GM12878 (cell line): ENCODE measurements around the gene TBC1D12. TPM values are rescaled to one million over a fixed set of nuclear protein-coding genes. Genes with fewer than 3 reads are reported as not detected.

Experiments used
- ATAC-seq: fragments of 200-7000 bp; cut with Tn5 transposase; 3 replicates; pipeline ENCODE4 v1.9.1; 2020; ENCODE audit warnings: mild to moderate bottlenecking, moderate library complexity
- Bru-seq: library from RNA; stranded (reverse); fragments of 400-500 nt; gene quantifications from one replicate; lab custom pipeline; 2021; lab: Mats Ljungman, UMichigan
- BruChase-seq, 2 experiments: library from RNA; stranded (reverse); fragments of 400-500 nt; gene quantifications; one replicate each; lab custom pipeline; 2021; lab: Mats Ljungman, UMichigan
- BruUV-seq: library from RNA; stranded (reverse); fragments of 400-500 nt; replicated peaks from 2 replicates; lab custom pipeline; 2021; lab: Mats Ljungman, UMichigan
- CTCF ChIA-PET: fragments of 300-600 bp; sonication (Branson Sonifier 250); formaldehyde crosslinking; extraction: SDS; loops from one replicate; lab custom pipeline; 2021; ENCODE audit warnings: inconsistent platforms; lab: Yijun Ruan, JAX
- POLR2A ChIA-PET: fragments of 350-600 bp; formaldehyde crosslinking; extraction: SDS; loops from one replicate; lab custom pipeline; 2021; ENCODE audit warnings: inconsistent platforms; lab: Charles Lee
- RAD21 ChIA-PET: fragments of 300-600 bp; sonication (Branson Sonifier 250); formaldehyde crosslinking; loops from one replicate; lab custom pipeline; 2023; ENCODE audit warnings: antibody characterized with exemption; ENCODE audit not compliant: unreplicated experiment; lab: Charles Lee
- SMC1A ChIA-PET: fragments of 300-600 bp; sonication (Branson Sonifier 250); formaldehyde crosslinking; loops from one replicate; lab custom pipeline; 2023; ENCODE audit not compliant: unreplicated experiment, uncharacterized antibody; lab: Charles Lee
- DNase-seq: peaks from one replicate; pipeline ENCODE4 v3.0.0-alpha.2; 2011; ENCODE audit warnings: low read depth, low spot score
- FAIRE-seq: peaks from 3 replicates; lab custom pipeline; 2011; peaks lifted over from hg19 to GRCh38; lab: Jason Lieb, UNC
- H2AFZ ChIP-seq: 2 replicates; pipeline ENCODE4 v1.6.0; 2011; ENCODE audit warnings: low read depth, low read length, control low read depth; ENCODE audit not compliant: control insufficient read depth
- H3K27ac ChIP-seq: 2 replicates; pipeline ENCODE4 v1.5.1; 2011; ENCODE audit warnings: control low read depth; ENCODE audit not compliant: control insufficient read depth, insufficient read depth
- H3K27me3 ChIP-seq, 2 experiments: replicated peaks in 1 of 2; 2 replicates each; pipeline versions ENCODE4 v1.6.0 to v1.6.1; 2011; ENCODE audit warnings: low read length in 1 of 2; ENCODE audit not compliant: control insufficient read depth in 2 of 2, insufficient read depth in 2 of 2
- H3K36me3 ChIP-seq, 2 experiments: 2 replicates each; pipeline ENCODE4 v1.5.1; 2011; ENCODE audit warnings: low read length in 1 of 2; ENCODE audit not compliant: control insufficient read depth in 2 of 2, insufficient read depth in 2 of 2
- H3K4me1 ChIP-seq: 2 replicates; pipeline ENCODE4 v1.6.1; 2011; ENCODE audit warnings: mild to moderate bottlenecking, low read length, moderate library complexity, mixed read lengths; ENCODE audit not compliant: control insufficient read depth, insufficient read depth
- H3K4me2 ChIP-seq: 2 replicates; pipeline ENCODE4 v1.6.0; 2011; ENCODE audit warnings: control low read depth; ENCODE audit not compliant: control insufficient read depth, insufficient read depth
- H3K4me3 ChIP-seq: fragments of 200-600 bp; sonication (generic); 2 replicates; pipeline ENCODE4 v1.5.1; 2016
- H3K79me2 ChIP-seq: 2 replicates; pipeline ENCODE4 v1.6.0; 2011; ENCODE audit warnings: low read length; ENCODE audit not compliant: control insufficient read depth, insufficient read depth
- H3K9ac ChIP-seq: 2 replicates; pipeline ENCODE4 v1.8.0; 2011; ENCODE audit warnings: low read length, control low read depth, mixed read lengths; ENCODE audit not compliant: control insufficient read depth, insufficient read depth
- H3K9me3 ChIP-seq: replicated peaks from 3 replicates; pipeline ENCODE4 v1.5.1; 2011; ENCODE audit warnings: mild to moderate bottlenecking, low read length; ENCODE audit not compliant: control insufficient read depth, insufficient read depth
- H4K20me1 ChIP-seq: 2 replicates; pipeline ENCODE4 v1.6.0; 2011; ENCODE audit not compliant: control insufficient read depth, insufficient read depth
- ATF7 ChIP-seq: fragments of 450-650 bp; IDR thresholded peaks from 2 replicates; pipeline ENCODE4 v1.6.1; 2016; ENCODE audit warnings: low read depth, mild to moderate bottlenecking
- CHD1 ChIP-seq: IDR thresholded peaks from 2 replicates; pipeline ENCODE4 v1.6.1; 2012; ENCODE audit warnings: low read depth, low read length, improper control_type of control experiment
- FOXM1 ChIP-seq: IDR thresholded peaks from 2 replicates; pipeline ENCODE4 v1.6.1; 2012; ENCODE audit warnings: low read depth, mild to moderate bottlenecking, inconsistent platforms, low read length, moderate library complexity
- IKZF2 ChIP-seq, 2 experiments: fragments of 450-650 bp; IDR thresholded peaks; 2 replicates each; pipeline ENCODE4 v1.6.1; 2017; ENCODE audit warnings: mild to moderate bottlenecking in 2 of 2, moderate library complexity in 2 of 2
- NBN ChIP-seq: fragments of 450-650 bp; IDR thresholded peaks from 2 replicates; pipeline ENCODE4 v1.6.1; 2016
- NFXL1 ChIP-seq: fragments of 450-650 bp; IDR thresholded peaks from 2 replicates; pipeline ENCODE4 v1.6.1; 2017; ENCODE audit warnings: antibody characterized with exemption, mild to moderate bottlenecking, borderline replicate concordance
- PAX5 ChIP-seq: IDR thresholded peaks from 2 replicates; pipeline ENCODE4 v1.6.1; 2011; ENCODE audit warnings: low read depth, low read length, borderline replicate concordance
- POLR2A ChIP-seq: IDR thresholded peaks from 2 replicates; pipeline ENCODE4 v1.6.1; 2011; ENCODE audit warnings: low read depth, mild to moderate bottlenecking, low read length
- POLR2AphosphoS2 ChIP-seq: IDR thresholded peaks from 2 replicates; pipeline ENCODE4 v1.6.1; 2011; ENCODE audit warnings: low read depth, mild to moderate bottlenecking, low read length, improper control_type of control experiment, moderate library complexity
- POLR2AphosphoS5 ChIP-seq: IDR thresholded peaks from 2 replicates; pipeline ENCODE4 v1.6.1; 2011; ENCODE audit warnings: mild to moderate bottlenecking, low read length, inconsistent platforms
- RCOR1 ChIP-seq: conservative IDR thresholded peaks from 2 replicates; pipeline ENCODE4 v1.6.1; 2012; ENCODE audit warnings: low read depth, low read length, improper control_type of control experiment
- SRF ChIP-seq, 2 experiments: IDR thresholded peaks; 2 replicates each; pipeline ENCODE4 v1.6.1; 2011; ENCODE audit warnings: low read depth in 2 of 2, low read length in 2 of 2, mild to moderate bottlenecking in 1 of 2, moderate library complexity in 1 of 2
- STAT1 ChIP-seq: fragments of 450-650 bp; conservative IDR thresholded peaks from 2 replicates; pipeline ENCODE4 v1.6.1; 2014; ENCODE audit warnings: antibody characterized with exemption, mild to moderate bottlenecking
- WGBS: methylation state at CpG from one replicate; pipeline ENCODE4 v1.1.6; 2016; ENCODE audit warnings: low lambda C conversion rate; ENCODE audit not compliant: insufficient replicate concordance, insufficient coverage; ENCODE audit errors: missing lambda C conversion rate; 5-methylcytosine and 5-hydroxymethylcytosine counted together
- in situ Hi-C: fragments of 300-500 bp; cut with MboI; formaldehyde crosslinking; loops from 9 replicates; pipeline ENCODE4 v1.14.3; 2018; ENCODE audit warnings: mixed read lengths
- intact Hi-C: fragments of 100-400 bp; cut with micrococcal nuclease; formaldehyde crosslinking; loops from one replicate; pipeline ENCODE4 v1.14.2; 2022; ENCODE audit not compliant: unreplicated experiment
- long read RNA-seq, 2 experiments: library from polyadenylated mRNA; unstranded; transcript quantifications; one replicate each; pipeline ENCODE4 v2.0.0, GENCODE V29; 2019 to 2020
- polyA minus RNA-seq, 3 experiments: library from RNA; depleted of rRNA, polyadenylated mRNA; stranded (reverse); fragments of >200 nt; gene quantifications; 2 replicates each; pipeline ENCODE4 v1.2.3, GENCODE V29; 2011
- polyA plus RNA-seq, 11 experiments: library from polyadenylated mRNA; depleted of rRNA in 4 of 11; unstranded in 6 of 11; stranded (reverse) in 5 of 11; fragments of >200 nt; fragmentation: Nextera tagmentation in 4 of 11; fragmentation: Illumina TruSeq in 1 of 11; extraction: Ambion mirVana in 4 of 11; extraction: Trizol in 1 of 11; gene quantifications; 1 replicate in 1 of 11; 2 replicates in 10 of 11; pipeline versions ENCODE4 v1.2.1 to v1.2.3, GENCODE V29; 2011 to 2016; ENCODE audit warnings: inconsistent platforms in 2 of 11, missing spikeins in 2 of 11, low read depth in 1 of 11
- total RNA-seq, 4 experiments: library from RNA; depleted of rRNA in 3 of 4; stranded (reverse); fragments of >200 nt in 3 of 4; fragmentation: Illumina TruSeq in 1 of 4; extraction: Trizol in 1 of 4; gene quantifications; 2 replicates each; pipeline versions ENCODE4 v1.2.1 to v1.2.3, GENCODE V29; 2013 to 2021
- TF ChIP-seq, protein P1 (sequence below): IDR thresholded peaks from 2 replicates; pipeline ENCODE4 v1.6.1; 2012; ENCODE audit warnings: low read depth, low read length, improper control_type of control experiment
- TF ChIP-seq, protein P2 (sequence below): fragments of 450-650 bp; IDR thresholded peaks from 2 replicates; pipeline ENCODE4 v1.6.1; 2017; ENCODE audit warnings: borderline replicate concordance
- TF ChIP-seq, protein P3 (sequence below): fragments of 450-650 bp; IDR thresholded peaks from 2 replicates; pipeline ENCODE4 v1.6.1; 2016; ENCODE audit warnings: mild to moderate bottlenecking

TBC1D12 gene
- 30.1 and 31.6 TPM in 2 replicates for total RNA-seq (2013; cell fraction: nucleolus; rRNA removed)
- total RNA-seq (2014; rRNA removed) = 5.5 and 7.6 TPM in 2 replicates
- 5.5 and 6.2 TPM in 2 replicates for total RNA-seq (2014; rRNA removed; fragmentation: Illumina TruSeq; extraction: Trizol)
- total RNA-seq (2021) = 4.8 and 5.3 TPM in 2 replicates
- polyA plus RNA-seq (2011; ENCODE audit: low read depth) = 1.4 TPM
- 7.5 and 11.9 TPM in 2 replicates for polyA plus RNA-seq (2011; rRNA removed)
- polyA plus RNA-seq (2011; cell fraction: cytosol; rRNA removed) = 2.1 and 2.2 TPM in 2 replicates
- polyA plus RNA-seq (2011; cell fraction: nucleus; rRNA removed) = 4.6 and 5.6 TPM in 2 replicates
- polyA plus RNA-seq (2012) = 4.1 and 5.2 TPM in 2 replicates
- polyA plus RNA-seq (2014; fragmentation: Illumina TruSeq; extraction: Trizol) = 4.1 and 4.8 TPM in 2 replicates
- 1 to 10 TPM; 3.3 TPM for polyA plus RNA-seq (2014; fragmentation: Nextera tagmentation; extraction: Ambion mirVana)
- polyA plus RNA-seq (2014; rRNA removed) = 2.6 and 4.4 TPM in 2 replicates
- 1 to 10 TPM; 2.9 to 3.5 TPM for polyA plus RNA-seq (2016; fragmentation: Nextera tagmentation; extraction: Ambion mirVana)
- polyA minus RNA-seq (2011; rRNA and poly(A)+ RNA removed) = 4.1 and 5.0 TPM in 2 replicates
- polyA minus RNA-seq (2011; cell fraction: cytosol; rRNA and poly(A)+ RNA removed) = 1.3 and 2.5 TPM in 2 replicates
- 3.3 and 6.5 TPM in 2 replicates for polyA minus RNA-seq (2011; cell fraction: nucleus; rRNA and poly(A)+ RNA removed)
- percentile 74 among the genes with signal in this experiment for Bru-seq, nascent RNA
- percentile 69 among the genes with signal in this experiment for BruChase-seq, experiment 1, labeled RNA remaining after a 6-hour chase
- BruChase-seq, experiment 2, labeled RNA remaining after a 2-hour chase = percentile 71 among the genes with signal in this experiment
- long read RNA-seq, experiment 1, full-length matches to known transcripts = 2 of 3 reads
- long read RNA-seq, experiment 1, partial matches to known transcripts = 1 of 3 reads
- long read RNA-seq, experiment 1, other reads (novel, unspliced or antisense) = 0 of 3 reads
- long read RNA-seq, experiment 2, partial matches to known transcripts = 2 of 2 reads
- long read RNA-seq, experiment 2, other reads (novel, unspliced or antisense) = 0 of 2 reads

DNA sequence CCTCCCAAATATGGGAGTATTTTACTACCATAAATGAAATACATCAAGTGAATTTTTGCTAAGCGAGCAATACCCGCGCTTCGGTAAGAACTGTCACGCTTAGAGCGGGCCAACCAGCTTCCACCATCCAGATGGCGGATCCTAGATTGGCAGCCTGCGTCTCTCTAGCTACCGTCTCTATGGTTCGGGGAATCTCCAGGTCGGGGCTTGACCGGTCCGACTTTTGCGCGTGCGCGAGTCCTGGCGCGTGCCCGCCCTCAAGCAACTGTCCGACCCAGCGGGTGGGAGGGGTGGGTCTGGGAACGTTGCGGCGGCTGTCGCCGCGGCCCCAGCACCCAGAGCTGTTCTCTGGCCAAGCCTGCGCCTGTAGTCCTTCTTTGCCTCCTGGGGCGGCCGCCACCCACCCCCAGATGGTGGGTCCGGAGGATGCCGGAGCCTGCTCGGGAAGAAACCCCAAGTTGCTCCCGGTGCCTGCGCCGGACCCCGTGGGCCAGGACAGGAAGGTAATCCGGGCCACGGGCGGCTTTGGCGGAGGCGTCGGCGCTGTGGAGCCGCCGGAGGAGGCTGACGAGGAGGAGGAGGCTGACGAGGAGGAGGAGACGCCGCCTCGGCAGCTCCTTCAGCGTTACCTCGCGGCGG lies at the start of gene TBC1D12:
Gene TBC1D12, plus strand, starts transcription at position 338 of the 639 bp plus-strand sequence. Its CDS starts 73 bp downstream, at position 411.
- no TSS peak for BruUV-seq
- Histone ChIP-seq H3K4me2 (peak within 1 kb of the TSS; percentile 90), H2AFZ (peak within 1 kb of the TSS; percentile 98), H3K9me3 (no peaks in the 10 kb centered on the region), H3K4me3 (peak within 1 kb of the TSS; percentile 83), H3K27ac (peak within 1 kb of the TSS; percentile 68), H4K20me1 (no peaks in the 10 kb centered on the region), H3K9ac (peak within 1 kb of the TSS; percentile 68), H3K79me2 (peaks cover 18% of the 10 kb centered on the region), H3K27me3 (no peaks in the 10 kb centered on the region), H3K36me3 (no peaks in the 10 kb centered on the region), H3K4me1 (no peaks in the 10 kb centered on the region)
- under 1% methylated on average over 53 of the region's 56 CpGs for WGBS
- CTCF ChIA-PET = interaction anchor here (1.2 to 2.7 kb wide), 6 partner anchors 10 to 53 kb away, joined by 3 to 13 read pairs (median 6); partner anchors contain the start of gene NOC3L
- peak; percentile 89 for FAIRE-seq
- peak; percentile 81 for ATAC-seq
- SMC1A ChIA-PET = interaction anchor here (0.6 to 2.8 kb wide), 10 partner anchors 13 to 75 kb away, joined by 3 to 12 read pairs (median 3); partner anchors contain the start of gene NOC3L
- POLR2A ChIA-PET = interaction anchor here (0.7 to 2.7 kb wide), 5 partner anchors 10 to 700 kb away, joined by 3 to 16 read pairs (median 5); partner anchors contain the start of genes FRA10AC1 and NOC3L
- in situ Hi-C loops (no loop called here), intact Hi-C loops (loop anchor here (1.0 to 5.0 kb wide), 2 partner anchors 40 to 145 kb away; partner anchors contain the start of genes HELLS and NOC3L)
- peak; percentile 79 for DNase-seq
- RAD21 ChIA-PET = interaction anchor here (0.7 to 1.4 kb wide), 4 partner anchors 41 to 44 kb away, joined by 3 to 9 read pairs (median 6); partner anchors contain the start of gene NOC3L
- TF ChIP-seq IKZF2 (IDR thresholded peaks at IDR 0.05) = peak; percentile 26 to 37; a peak in 2 of 4 replicates
- 0 out of 2 replicates have a peak, but pooled peaks have one; percentile 71 for TF ChIP-seq RCOR1
- TF ChIP-seq, protein P1, sequence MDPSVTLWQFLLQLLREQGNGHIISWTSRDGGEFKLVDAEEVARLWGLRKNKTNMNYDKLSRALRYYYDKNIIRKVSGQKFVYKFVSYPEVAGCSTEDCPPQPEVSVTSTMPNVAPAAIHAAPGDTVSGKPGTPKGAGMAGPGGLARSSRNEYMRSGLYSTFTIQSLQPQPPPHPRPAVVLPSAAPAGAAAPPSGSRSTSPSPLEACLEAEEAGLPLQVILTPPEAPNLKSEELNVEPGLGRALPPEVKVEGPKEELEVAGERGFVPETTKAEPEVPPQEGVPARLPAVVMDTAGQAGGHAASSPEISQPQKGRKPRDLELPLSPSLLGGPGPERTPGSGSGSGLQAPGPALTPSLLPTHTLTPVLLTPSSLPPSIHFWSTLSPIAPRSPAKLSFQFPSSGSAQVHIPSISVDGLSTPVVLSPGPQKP = 0 out of 2 replicates have a peak, but pooled peaks have one; percentile 34
- TF ChIP-seq, protein P2, sequence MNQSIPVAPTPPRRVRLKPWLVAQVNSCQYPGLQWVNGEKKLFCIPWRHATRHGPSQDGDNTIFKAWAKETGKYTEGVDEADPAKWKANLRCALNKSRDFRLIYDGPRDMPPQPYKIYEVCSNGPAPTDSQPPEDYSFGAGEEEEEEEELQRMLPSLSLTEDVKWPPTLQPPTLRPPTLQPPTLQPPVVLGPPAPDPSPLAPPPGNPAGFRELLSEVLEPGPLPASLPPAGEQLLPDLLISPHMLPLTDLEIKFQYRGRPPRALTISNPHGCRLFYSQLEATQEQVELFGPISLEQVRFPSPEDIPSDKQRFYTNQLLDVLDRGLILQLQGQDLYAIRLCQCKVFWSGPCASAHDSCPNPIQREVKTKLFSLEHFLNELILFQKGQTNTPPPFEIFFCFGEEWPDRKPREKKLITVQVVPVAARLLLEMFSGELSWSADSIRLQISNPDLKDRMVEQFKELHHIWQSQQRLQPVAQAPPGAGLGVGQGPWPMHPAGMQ = no peak
- peak; percentile 77 for TF ChIP-seq POLR2A
- TF ChIP-seq PAX5 = peak; percentile 51; the same call in 1 of the 2 replicates
- TF ChIP-seq CHD1 = peak; percentile 62; the same call in 1 of the 2 replicates
- TF ChIP-seq, protein P3, sequence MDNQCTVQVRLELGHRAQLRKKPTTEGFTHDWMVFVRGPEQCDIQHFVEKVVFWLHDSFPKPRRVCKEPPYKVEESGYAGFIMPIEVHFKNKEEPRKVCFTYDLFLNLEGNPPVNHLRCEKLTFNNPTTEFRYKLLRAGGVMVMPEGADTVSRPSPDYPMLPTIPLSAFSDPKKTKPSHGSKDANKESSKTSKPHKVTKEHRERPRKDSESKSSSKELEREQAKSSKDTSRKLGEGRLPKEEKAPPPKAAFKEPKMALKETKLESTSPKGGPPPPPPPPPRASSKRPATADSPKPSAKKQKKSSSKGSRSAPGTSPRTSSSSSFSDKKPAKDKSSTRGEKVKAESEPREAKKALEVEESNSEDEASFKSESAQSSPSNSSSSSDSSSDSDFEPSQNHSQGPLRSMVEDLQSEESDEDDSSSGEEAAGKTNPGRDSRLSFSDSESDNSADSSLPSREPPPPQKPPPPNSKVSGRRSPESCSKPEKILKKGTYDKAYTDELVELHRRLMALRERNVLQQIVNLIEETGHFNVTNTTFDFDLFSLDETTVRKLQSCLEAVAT = 0 out of 2 replicates have a peak, but pooled peaks have one; percentile 78
- TF ChIP-seq POLR2AphosphoS2 = no peak
- TF ChIP-seq NBN = 0 out of 2 replicates have a peak, but pooled peaks have one; percentile 44
- TF ChIP-seq POLR2AphosphoS5 = peak; percentile 50; the same call in 1 of the 2 replicates
- TF ChIP-seq NFXL1 = no peak
- TF ChIP-seq ATF7 = no peak
- TF ChIP-seq STAT1 = no peak
- no peak for TF ChIP-seq FOXM1
- TF ChIP-seq SRF (IDR thresholded peaks at IDR 0.05; ENCODE audit: low read depth in 2 of 2, low read length in 2 of 2) = no peak
